Gastrocnemius medialis (tissue), 4 donors: Measurements from ENCODE around the gene KIAA1217. TPM values are rescaled to one million over a fixed set of nuclear protein-coding genes. Genes with fewer than 3 reads are reported as not detected.
A peak's percentile ranks its signal among the peaks of the same experiment; 100 is the strongest.

Source experiments
- ATAC-seq, 2 donors: fragments of 150-250 bp; one replicate each; pipeline ENCODE4 v1.9.1; 2016
- DNase-seq, 2 donors: peaks; one replicate each; pipeline ENCODE4 v3.0.0-alpha.2; 2019
- H3K27ac ChIP-seq, 4 donors: fragments of 200-600 bp; sonication (generic); 1 replicate in 1 of 4; 2 replicates in 3 of 4; pipeline ENCODE4 v1.5.1; 2016 to 2018; ENCODE audit warnings: mild to moderate bottlenecking in 2 of 4, moderate library complexity in 1 of 4
- H3K27me3 ChIP-seq, 3 donors: fragments of 200-600 bp; sonication (generic) in 2 of 3; 1 replicate in 1 of 3; 2 replicates in 2 of 3; pipeline versions ENCODE4 v1.5.1 to v1.6.0; 2016 to 2019; ENCODE audit warnings: mild to moderate bottlenecking in 1 of 3, moderate library complexity in 1 of 3
- H3K36me3 ChIP-seq, 2 donors: fragments of 200-600 bp; sonication (generic) in 1 of 2; one replicate each; pipeline ENCODE4 v1.5.1; 2017 to 2018
- H3K4me1 ChIP-seq, 2 donors: fragments of 200-600 bp; sonication (generic) in 1 of 2; one replicate each; pipeline ENCODE4 v1.5.1; 2016 to 2017; ENCODE audit warnings: mild to moderate bottlenecking in 2 of 2
- H3K4me3 ChIP-seq, 4 donors: fragments of 200-600 bp; sonication (generic) in 3 of 4; 1 replicate in 1 of 4; 2 replicates in 3 of 4; pipeline ENCODE4 v1.5.1; 2016 to 2019; ENCODE audit warnings: mild to moderate bottlenecking in 2 of 4
- H3K9me3 ChIP-seq, 3 donors: fragments of 200-600 bp; sonication (generic) in 2 of 3; 1 replicate in 1 of 3; 2 replicates in 2 of 3; pipeline ENCODE4 v1.5.1; 2016 to 2019
- POLR2A ChIP-seq, 2 donors: fragments of 450-650 bp; IDR thresholded peaks; one replicate each; pipeline ENCODE4 v1.6.1; 2017; ENCODE audit warnings: antibody characterized with exemption in 2 of 2, mild to moderate bottlenecking in 2 of 2, moderate library complexity in 2 of 2
- in situ Hi-C, 4 donors: fragments of 200-750 bp; cut with MboI; loops; one replicate each; pipeline versions ENCODE4 v1.15.0 to v1.8.0; 2017; ENCODE audit warnings: low sequenced_read_pairs in 4 of 4
- intact Hi-C: fragments of 100-400 bp; cut with DNase I; formaldehyde crosslinking; loops from one replicate; pipeline ENCODE4 v1.15.1; 2023; ENCODE audit warnings: low total_unique reads
- total RNA-seq, 4 donors: library from RNA; depleted of rRNA; stranded (reverse); fragments of >200 nt; gene quantifications; one replicate each; pipeline versions ENCODE4 v1.1.0 to v1.2.3, GENCODE V29; 2016
- TF ChIP-seq, protein P1 (sequence below), 5 experiments: fragments of 450-650 bp in 3 of 5; fragments of 200-600 bp in 2 of 5; sonication (generic) in 2 of 5; IDR thresholded peaks in 4 of 5; conservative IDR thresholded peaks in 1 of 5; 1 replicate in 4 of 5; 2 replicates in 1 of 5; pipeline ENCODE4 v1.5.1; 2016 to 2019; ENCODE audit warnings: antibody characterized with exemption in 5 of 5, mild to moderate bottlenecking in 3 of 5, moderate library complexity in 3 of 5

KIAA1217 gene
- total RNA-seq, 4 donors from 2014 or later = 152 to 266 (median 155) TPM

- Histone ChIP-seq H3K27ac (peak overlapping the region; percentile 94 to 98 (median 96)), H3K36me3 (no peaks in the 10 kb centered on the region), H3K9me3 (no peaks in the 10 kb centered on the region), H3K27me3 (no peaks in the 10 kb centered on the region), H3K4me1 (peaks cover 72 to 83% of the 10 kb centered on the region in 2 donors), H3K4me3 (peak overlapping the region; percentile 2 to 33 (median 24))
- TF ChIP-seq POLR2A (IDR thresholded peaks at IDR 0.05) = peak in 1 of 2 donors; percentile 15
- TF ChIP-seq, protein P1, sequence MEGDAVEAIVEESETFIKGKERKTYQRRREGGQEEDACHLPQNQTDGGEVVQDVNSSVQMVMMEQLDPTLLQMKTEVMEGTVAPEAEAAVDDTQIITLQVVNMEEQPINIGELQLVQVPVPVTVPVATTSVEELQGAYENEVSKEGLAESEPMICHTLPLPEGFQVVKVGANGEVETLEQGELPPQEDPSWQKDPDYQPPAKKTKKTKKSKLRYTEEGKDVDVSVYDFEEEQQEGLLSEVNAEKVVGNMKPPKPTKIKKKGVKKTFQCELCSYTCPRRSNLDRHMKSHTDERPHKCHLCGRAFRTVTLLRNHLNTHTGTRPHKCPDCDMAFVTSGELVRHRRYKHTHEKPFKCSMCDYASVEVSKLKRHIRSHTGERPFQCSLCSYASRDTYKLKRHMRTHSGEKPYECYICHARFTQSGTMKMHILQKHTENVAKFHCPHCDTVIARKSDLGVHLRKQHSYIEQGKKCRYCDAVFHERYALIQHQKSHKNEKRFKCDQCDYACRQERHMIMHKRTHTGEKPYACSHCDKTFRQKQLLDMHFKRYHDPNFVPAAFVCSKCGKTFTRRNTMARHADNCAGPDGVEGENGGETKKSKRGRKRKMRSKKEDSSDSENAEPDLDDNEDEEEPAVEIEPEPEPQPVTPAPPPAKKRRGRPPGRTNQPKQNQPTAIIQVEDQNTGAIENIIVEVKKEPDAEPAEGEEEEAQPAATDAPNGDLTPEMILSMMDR (IDR thresholded peaks at IDR 0.05 in 4 of 5, conservative IDR thresholded peaks at IDR 0.05 in 1 of 5) = no peak
- ATAC-seq (peak; percentile 88 to 89), DNase-seq (peak; percentile 96)
- intact Hi-C loops (loop anchor here (1.0 kb wide), 1 partner anchor 144 kb away; no protein-coding TSS in a partner anchor), in situ Hi-C loops (no loop called here)
Observed at GRCh38 chr10:24262929-24263590, 54.1 kb downstream of the KIAA1217 start.

DNA sequence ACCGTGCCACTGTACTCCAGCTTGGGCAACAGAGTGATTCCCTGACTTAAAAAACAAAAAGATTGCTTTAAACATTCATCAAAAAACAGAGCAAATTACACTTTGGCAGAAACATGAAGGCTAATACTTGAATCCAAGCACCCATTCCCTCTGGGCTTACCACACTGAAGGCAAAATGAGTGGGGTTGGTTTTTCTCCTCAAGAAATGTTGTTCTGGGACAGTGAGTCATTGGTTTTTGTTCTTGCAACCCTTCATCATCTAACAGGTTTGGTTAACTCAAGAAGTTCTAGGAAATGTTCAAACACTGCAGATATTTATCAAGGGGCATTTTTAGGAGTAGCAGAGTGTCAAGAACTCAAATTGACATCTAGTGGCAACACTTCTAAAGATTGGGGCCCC lies 60.5 kb downstream of the KIAA1217 start:
- no peaks in the 10 kb centered on the region for H3K36me3 ChIP-seq
- H3K4me3 ChIP-seq = no peak overlapping the region
- no peaks in the 10 kb centered on the region for H3K9me3 ChIP-seq
- no peaks in the 10 kb centered on the region for H3K27me3 ChIP-seq
- in situ Hi-C loops = no loop called here
- H3K27ac ChIP-seq = peak overlapping the region; percentile 43 to 87 (median 84)
- ATAC-seq (no peak), DNase-seq (no peak)
- H3K4me1 ChIP-seq = peaks cover 34 to 38% of the 10 kb centered on the region in 2 donors
- intact Hi-C loops = no loop called here
- TF ChIP-seq, protein P1 (IDR thresholded peaks at IDR 0.05 in 4 of 5, conservative IDR thresholded peaks at IDR 0.05 in 1 of 5) = no peak
- TF ChIP-seq POLR2A (IDR thresholded peaks at IDR 0.05) = no peak

DNA sequence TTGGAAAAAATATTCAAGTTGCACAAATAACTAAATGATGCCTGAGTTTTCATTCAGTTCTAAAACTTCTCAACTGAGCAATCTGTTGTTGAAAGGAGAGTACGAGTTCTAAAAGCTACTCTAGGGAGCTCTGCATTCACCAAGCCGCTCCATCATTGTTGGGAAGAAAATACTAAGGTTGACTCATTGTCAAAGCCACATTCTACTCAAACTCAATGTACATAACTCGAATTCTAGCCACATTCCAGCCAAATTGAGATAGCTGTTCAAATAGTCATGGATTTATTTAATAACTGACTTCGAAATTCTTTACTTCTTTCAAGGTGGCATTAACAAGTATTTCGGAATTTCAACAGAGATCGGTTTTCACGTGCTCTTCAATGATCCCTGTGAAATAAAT lies 63.4 kb downstream of the KIAA1217 start:
- DNase-seq = no peak
- no peaks in the 10 kb centered on the region for H3K36me3 ChIP-seq
- peaks cover 24 to 25% of the 10 kb centered on the region in 2 donors for H3K4me1 ChIP-seq
- in situ Hi-C loops (no loop called here), intact Hi-C loops (no loop called here)
- H3K27ac ChIP-seq = peak overlapping the region; percentile 82 to 87 (median 86)
- TF ChIP-seq, protein P1 (IDR thresholded peaks at IDR 0.05 in 4 of 5, conservative IDR thresholded peaks at IDR 0.05 in 1 of 5) = no peak
- TF ChIP-seq POLR2A (IDR thresholded peaks at IDR 0.05) = no peak
- no peaks in the 10 kb centered on the region for H3K9me3 ChIP-seq
- H3K4me3 ChIP-seq = no peak overlapping the region
- ATAC-seq = no peak
- H3K27me3 ChIP-seq = no peaks in the 10 kb centered on the region

- Histone ChIP-seq H3K4me3 (no peak overlapping the region), H3K36me3 (no peaks in the 10 kb centered on the region), H3K27ac (peak overlapping the region; percentile 82 to 87 (median 86)), H3K27me3 (no peaks in the 10 kb centered on the region), H3K9me3 (no peaks in the 10 kb centered on the region), H3K4me1 (peaks cover 26 to 33% of the 10 kb centered on the region in 2 donors)
- TF ChIP-seq POLR2A (IDR thresholded peaks at IDR 0.05) = no peak
- TF ChIP-seq, protein P1 (IDR thresholded peaks at IDR 0.05 in 4 of 5, conservative IDR thresholded peaks at IDR 0.05 in 1 of 5) = no peak
- intact Hi-C loops = no loop called here
- in situ Hi-C loops = no loop called here
- DNase-seq (no peak), ATAC-seq (no peak)
Observed at GRCh38 chr10:24277277-24277676, 68.3 kb downstream of the KIAA1217 start.
